ENCODE data around the gene HTR3C.

HTR3C gene

DNA sequence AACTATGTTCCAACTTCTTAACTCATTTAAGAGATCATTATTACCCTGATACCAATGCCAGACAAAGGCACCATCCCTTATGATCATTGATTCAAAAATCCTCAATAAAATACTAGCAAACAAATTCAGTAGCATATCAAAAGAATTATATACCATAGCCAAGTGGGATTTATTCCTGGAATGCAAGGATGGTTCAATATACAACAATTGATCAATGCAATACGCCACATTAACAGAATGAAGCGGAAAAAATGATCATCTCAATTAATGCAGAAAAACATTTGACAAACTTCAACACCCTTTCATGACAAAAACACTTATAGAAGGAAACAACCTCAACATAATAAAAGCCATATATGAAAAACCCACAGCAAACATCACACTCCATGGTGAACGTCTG is 39.4 kb downstream of the HTR3C start:
- no peak for DNase-seq (ENCODE audit: low read depth)

DNA sequence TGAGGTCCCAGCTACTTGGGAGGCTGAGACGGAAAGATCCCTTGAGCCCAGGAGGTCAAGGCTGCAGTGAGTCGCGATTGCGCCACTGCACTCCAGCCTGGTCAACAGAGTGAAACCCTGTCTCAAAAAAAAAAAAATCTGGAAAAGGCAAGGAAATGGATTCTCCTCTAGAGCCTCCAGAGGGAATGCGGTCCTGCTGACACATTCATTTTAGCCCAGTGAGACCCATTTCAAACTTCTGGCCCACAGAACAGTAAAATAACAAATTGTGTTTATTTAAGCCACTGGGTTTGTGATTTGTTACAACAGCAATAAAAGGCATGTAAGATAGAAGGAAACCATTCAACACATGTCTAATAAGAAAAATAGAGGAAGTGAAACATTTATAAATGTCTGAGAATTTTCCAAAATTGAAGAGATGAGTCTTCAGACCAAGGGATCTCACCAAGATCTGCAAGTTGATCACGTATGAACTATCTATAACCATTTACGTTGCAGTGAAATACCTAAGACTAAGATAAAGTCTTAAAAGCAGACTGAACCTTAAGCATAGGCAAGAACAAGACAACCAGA is 44.0 kb downstream of the HTR3C start, which contains the start of gene HTR3E:
HTR3E (plus strand) TSS at position 254 of the 573 bp plus-strand sequence. CDS start 466 bp downstream, outside the sequence.
- DNase-seq (ENCODE audit: low read depth) = no peak

DNA sequence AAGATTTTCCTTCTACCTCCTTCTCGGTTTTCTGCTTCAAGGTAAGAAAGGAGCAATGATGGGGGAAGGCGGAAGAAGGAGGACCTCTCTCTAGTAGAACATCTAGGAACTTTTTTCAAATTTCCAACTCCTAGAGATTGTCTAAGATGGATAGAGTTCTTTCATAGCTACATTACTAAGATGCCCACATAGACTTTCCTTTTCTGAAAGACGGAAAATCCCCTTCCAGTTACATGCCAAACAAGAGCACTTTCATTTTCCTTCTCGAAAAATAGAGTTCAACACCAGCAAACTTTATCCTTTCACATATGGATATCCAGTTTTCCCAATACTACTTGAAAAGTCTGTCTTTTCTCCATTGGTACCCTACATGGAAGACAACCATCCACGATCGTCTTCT is 44.7 kb downstream of the HTR3C start:
- no peak for DNase-seq (ENCODE audit: low read depth)

DNA sequence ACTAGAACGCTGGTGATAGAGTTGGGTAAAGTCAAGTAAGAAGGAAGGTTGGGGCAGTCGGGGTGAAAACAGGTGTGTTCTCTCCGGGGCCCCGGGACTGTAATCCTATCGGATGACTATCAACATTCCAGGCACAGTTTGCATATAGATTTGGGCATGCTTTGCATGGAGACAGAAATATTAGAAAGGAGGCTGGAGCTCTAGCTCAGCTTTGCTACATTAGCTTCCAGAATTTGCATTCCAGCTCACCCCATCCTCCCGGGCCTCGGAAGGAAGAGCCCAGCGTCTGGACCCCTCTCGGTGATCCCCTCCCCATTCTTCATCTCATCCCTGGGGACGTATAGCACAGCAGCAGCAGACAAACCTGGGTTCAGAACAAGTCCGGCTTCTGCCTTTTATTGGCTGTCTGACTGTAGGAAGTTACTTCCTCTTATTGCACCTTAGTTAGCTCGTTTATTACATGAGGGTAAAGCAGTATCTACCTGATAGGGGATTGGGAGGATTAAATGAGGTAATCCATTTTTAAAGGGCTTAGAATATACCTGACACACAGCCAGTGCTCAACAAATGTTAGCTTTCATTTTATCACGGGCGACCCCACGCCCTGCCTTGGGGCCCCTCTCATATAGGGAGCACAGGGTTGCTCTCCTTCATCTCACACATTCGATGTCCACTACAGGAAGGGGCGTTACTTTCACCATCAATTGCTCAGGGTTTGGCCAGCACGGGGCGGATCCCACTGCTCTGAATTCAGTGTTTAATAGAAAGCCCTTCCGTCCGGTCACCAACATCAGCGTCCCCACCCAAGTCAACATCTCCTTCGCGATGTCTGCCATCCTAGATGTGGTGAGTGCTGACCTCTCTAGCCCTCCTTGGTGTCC is 47.2 kb downstream of the HTR3C start:
- no peak for DNase-seq (ENCODE audit: low read depth)
